Measurements from ENCODE around the gene RPP30. TPM values are rescaled to one million over a fixed set of nuclear protein-coding genes. Genes with fewer than 3 reads are reported as not detected.

RPP30 gene
- total RNA-seq (2014; rRNA removed; shearing (Covaris generic); ENCODE audit: low replicate concordance): 18.9 and 23.3 TPM in 2 replicates

GRCh38 chr10:90871766-90872647 lies at the start of gene RPP30:
RPP30 (plus strand) TSS chr10:90871974; CDS start chr10:90871987, 13 bp downstream.
- peak within 1 kb of the TSS; percentile 87 for H3K9ac ChIP-seq (ENCODE audit: low read length)
- no peaks in the 10 kb centered on the region for H3K9me3 ChIP-seq (ENCODE audit: low read length)
- peak within 1 kb of the TSS; percentile 91 for H3K4me3 ChIP-seq (ENCODE audit: low read length)
- H3K9me2 ChIP-seq (replicated peaks; ENCODE audit: insufficient read depth, low read length): no peaks in the 10 kb centered on the region
- peaks cover 36% of the 10 kb centered on the region for H3K79me2 ChIP-seq (ENCODE audit: low read length)
- H3K27ac ChIP-seq (ENCODE audit: low read length): no peak within 1 kb of the TSS
- H2AFZ ChIP-seq (ENCODE audit: low read length): peak within 1 kb of the TSS; percentile 95
- DNase-seq: peak; percentile 86
- no peaks in the 10 kb centered on the region for H4K20me1 ChIP-seq (ENCODE audit: insufficient read depth, low read depth, low read length)
- peak within 1 kb of the TSS; percentile 75 for H3K4me2 ChIP-seq (ENCODE audit: low read depth, low read length, poor library complexity, severe bottlenecking)
- H3K27me3 ChIP-seq (ENCODE audit: low read length): no peaks in the 10 kb centered on the region
- H3K4me1 ChIP-seq (ENCODE audit: low read length): peaks cover 24% of the 10 kb centered on the region
- no peaks in the 10 kb centered on the region; the same call in 1 of the 2 replicates for H3K36me3 ChIP-seq (ENCODE audit: insufficient read depth, low read length)

DNA sequence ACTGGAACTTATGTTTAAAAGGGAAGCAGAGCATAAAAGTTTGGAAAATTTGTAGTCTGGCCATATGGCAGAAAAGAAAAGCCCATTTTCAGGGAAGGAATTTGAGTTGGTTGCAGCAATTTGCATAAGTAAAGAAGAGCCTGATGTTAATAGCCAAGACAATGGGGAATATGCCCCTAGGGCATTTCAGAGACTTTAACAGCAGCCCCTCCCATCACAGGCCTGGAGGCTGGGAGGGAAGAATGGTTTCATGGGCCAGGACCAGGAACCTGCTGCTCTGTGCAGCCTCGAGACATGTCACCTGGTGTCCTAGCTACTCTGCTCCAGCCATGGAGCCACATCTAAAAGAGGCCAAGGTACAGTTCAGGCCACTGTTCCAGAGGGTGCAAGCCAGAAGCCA lies 49.3 kb upstream of the RPP30 start:
- no peak for DNase-seq
- Histone ChIP-seq H3K4me2 (ENCODE audit: low read depth, low read length, poor library complexity, severe bottlenecking) (no peak overlapping the region), H3K4me3 (ENCODE audit: low read length) (no peak overlapping the region), H3K9me2 (replicated peaks; ENCODE audit: insufficient read depth, low read length) (no peaks in the 10 kb centered on the region), H3K9ac (ENCODE audit: low read length) (no peak overlapping the region), H4K20me1 (ENCODE audit: insufficient read depth, low read depth, low read length) (no peaks in the 10 kb centered on the region), H3K9me3 (ENCODE audit: low read length) (no peaks in the 10 kb centered on the region), H3K36me3 (ENCODE audit: insufficient read depth, low read length) (no peaks in the 10 kb centered on the region), H3K79me2 (ENCODE audit: low read length) (no peaks in the 10 kb centered on the region), H2AFZ (ENCODE audit: low read length) (no peak overlapping the region), H3K4me1 (ENCODE audit: low read length) (no peaks in the 10 kb centered on the region), H3K27ac (ENCODE audit: low read length) (no peak overlapping the region), H3K27me3 (ENCODE audit: low read length) (no peaks in the 10 kb centered on the region)

DNA sequence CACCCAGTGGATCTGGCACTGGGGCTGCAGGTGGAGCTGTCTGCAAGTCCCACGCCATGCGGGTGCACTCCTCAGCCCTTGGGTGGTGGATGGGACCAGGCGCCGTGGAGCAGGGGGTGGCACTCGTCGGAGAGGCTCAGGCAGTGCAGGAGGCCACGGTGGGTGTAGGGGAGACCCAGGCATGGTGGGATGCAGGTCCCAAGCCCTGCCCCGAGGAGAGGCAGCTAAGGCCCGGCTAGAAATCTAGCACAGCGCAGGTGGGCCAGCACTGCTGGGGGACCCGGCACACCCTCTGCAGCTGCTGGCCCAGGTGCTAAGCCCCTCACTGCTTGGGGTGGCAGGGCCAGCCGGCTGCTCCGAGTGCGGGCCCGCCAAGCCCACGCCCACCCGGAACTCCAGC lies 39.7 kb upstream of the RPP30 start:
- H3K36me3 ChIP-seq (ENCODE audit: insufficient read depth, low read length): no peaks in the 10 kb centered on the region
- H3K9ac ChIP-seq (ENCODE audit: low read length): no peak overlapping the region
- H3K79me2 ChIP-seq (ENCODE audit: low read length): no peaks in the 10 kb centered on the region
- no peaks in the 10 kb centered on the region for H3K27me3 ChIP-seq (ENCODE audit: low read length)
- no peak overlapping the region for H3K4me2 ChIP-seq (ENCODE audit: low read depth, low read length, poor library complexity, severe bottlenecking)
- H3K4me3 ChIP-seq (ENCODE audit: low read length): no peak overlapping the region
- no peaks in the 10 kb centered on the region for H3K4me1 ChIP-seq (ENCODE audit: low read length)
- no peaks in the 10 kb centered on the region for H3K9me2 ChIP-seq (replicated peaks; ENCODE audit: insufficient read depth, low read length)
- H3K27ac ChIP-seq (ENCODE audit: low read length): no peak overlapping the region
- H3K9me3 ChIP-seq (ENCODE audit: low read length): no peaks in the 10 kb centered on the region
- DNase-seq: no peak
- no peak overlapping the region for H2AFZ ChIP-seq (ENCODE audit: low read length)
- H4K20me1 ChIP-seq (ENCODE audit: insufficient read depth, low read depth, low read length): no peaks in the 10 kb centered on the region

- Histone ChIP-seq H3K4me2 (ENCODE audit: low read depth, low read length, poor library complexity, severe bottlenecking) (no peak overlapping the region), H3K9ac (ENCODE audit: low read length) (no peak overlapping the region), H3K4me1 (ENCODE audit: low read length) (no peaks in the 10 kb centered on the region), H3K36me3 (ENCODE audit: insufficient read depth, low read length) (no peaks in the 10 kb centered on the region), H3K9me2 (replicated peaks; ENCODE audit: insufficient read depth, low read length) (no peaks in the 10 kb centered on the region), H3K27me3 (ENCODE audit: low read length) (no peaks in the 10 kb centered on the region), H4K20me1 (ENCODE audit: insufficient read depth, low read depth, low read length) (no peaks in the 10 kb centered on the region), H3K9me3 (ENCODE audit: low read length) (no peaks in the 10 kb centered on the region), H3K4me3 (ENCODE audit: low read length) (no peak overlapping the region), H2AFZ (ENCODE audit: low read length) (no peak overlapping the region), H3K79me2 (ENCODE audit: low read length) (no peaks in the 10 kb centered on the region), H3K27ac (ENCODE audit: low read length) (no peak overlapping the region)
- DNase-seq: no peak
Observed at GRCh38 chr10:90834326-90834725, 37.4 kb upstream of the RPP30 start.

DNA sequence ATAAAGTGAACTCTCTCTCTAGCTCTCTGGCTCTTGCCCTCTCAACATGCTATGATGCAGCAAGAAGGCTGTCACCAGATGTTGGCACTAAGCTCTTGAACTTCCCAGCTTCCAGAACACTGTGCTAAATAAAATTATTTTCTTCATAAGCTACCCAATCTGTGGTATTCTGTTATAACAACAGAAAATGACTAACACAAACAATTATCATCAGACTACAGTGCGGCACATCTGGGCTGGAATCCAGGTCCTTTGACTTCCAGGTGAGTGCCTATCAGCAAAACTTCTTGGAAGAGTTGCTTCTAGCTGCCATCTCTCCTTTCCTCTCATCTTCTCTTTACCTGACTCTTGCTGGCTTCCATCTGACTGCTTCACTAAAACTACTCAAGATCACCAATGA lies 34.3 kb upstream of the RPP30 start:
- Histone ChIP-seq H3K9me2 (replicated peaks; ENCODE audit: insufficient read depth, low read length) (no peaks in the 10 kb centered on the region), H3K9me3 (ENCODE audit: low read length) (no peaks in the 10 kb centered on the region), H3K4me2 (ENCODE audit: low read depth, low read length, poor library complexity, severe bottlenecking) (no peak overlapping the region), H4K20me1 (ENCODE audit: insufficient read depth, low read depth, low read length) (no peaks in the 10 kb centered on the region), H3K79me2 (ENCODE audit: low read length) (no peaks in the 10 kb centered on the region), H3K27ac (ENCODE audit: low read length) (no peak overlapping the region), H3K27me3 (ENCODE audit: low read length) (no peaks in the 10 kb centered on the region), H3K9ac (ENCODE audit: low read length) (no peak overlapping the region), H3K4me3 (ENCODE audit: low read length) (no peak overlapping the region), H3K36me3 (ENCODE audit: insufficient read depth, low read length) (no peaks in the 10 kb centered on the region), H2AFZ (ENCODE audit: low read length) (no peak overlapping the region), H3K4me1 (ENCODE audit: low read length) (no peaks in the 10 kb centered on the region)
- DNase-seq: no peak

GRCh38 chr10:90842725-90843124 lies 29.0 kb upstream of the RPP30 start:
- Histone ChIP-seq H3K9me3 (ENCODE audit: low read length) (no peaks in the 10 kb centered on the region), H3K79me2 (ENCODE audit: low read length) (no peaks in the 10 kb centered on the region), H3K9ac (ENCODE audit: low read length) (no peak overlapping the region), H3K27ac (ENCODE audit: low read length) (no peak overlapping the region), H3K4me1 (ENCODE audit: low read length) (peaks cover 9% of the 10 kb centered on the region), H2AFZ (ENCODE audit: low read length) (no peak overlapping the region), H3K4me3 (ENCODE audit: low read length) (no peak overlapping the region), H3K27me3 (ENCODE audit: low read length) (no peaks in the 10 kb centered on the region), H4K20me1 (ENCODE audit: insufficient read depth, low read depth, low read length) (no peaks in the 10 kb centered on the region), H3K4me2 (ENCODE audit: low read depth, low read length, poor library complexity, severe bottlenecking) (no peak overlapping the region), H3K9me2 (replicated peaks; ENCODE audit: insufficient read depth, low read length) (no peaks in the 10 kb centered on the region), H3K36me3 (ENCODE audit: insufficient read depth, low read length) (no peaks in the 10 kb centered on the region)
- DNase-seq: peak; percentile 45

GRCh38 chr10:90845726-90846125 lies 26.0 kb upstream of the RPP30 start:
- H3K4me2 ChIP-seq (ENCODE audit: low read depth, low read length, poor library complexity, severe bottlenecking): no peak overlapping the region
- H3K4me1 ChIP-seq (ENCODE audit: low read length): peaks cover 9% of the 10 kb centered on the region
- H3K4me3 ChIP-seq (ENCODE audit: low read length): no peak overlapping the region
- H3K36me3 ChIP-seq (ENCODE audit: insufficient read depth, low read length): no peaks in the 10 kb centered on the region
- no peak overlapping the region for H3K27ac ChIP-seq (ENCODE audit: low read length)
- H4K20me1 ChIP-seq (ENCODE audit: insufficient read depth, low read depth, low read length): no peaks in the 10 kb centered on the region
- DNase-seq: no peak
- H3K9me2 ChIP-seq (replicated peaks; ENCODE audit: insufficient read depth, low read length): no peaks in the 10 kb centered on the region
- H3K9me3 ChIP-seq (ENCODE audit: low read length): no peaks in the 10 kb centered on the region
- H2AFZ ChIP-seq (ENCODE audit: low read length): no peak overlapping the region
- H3K27me3 ChIP-seq (ENCODE audit: low read length): no peaks in the 10 kb centered on the region
- H3K79me2 ChIP-seq (ENCODE audit: low read length): no peaks in the 10 kb centered on the region
- H3K9ac ChIP-seq (ENCODE audit: low read length): no peak overlapping the region

DNA sequence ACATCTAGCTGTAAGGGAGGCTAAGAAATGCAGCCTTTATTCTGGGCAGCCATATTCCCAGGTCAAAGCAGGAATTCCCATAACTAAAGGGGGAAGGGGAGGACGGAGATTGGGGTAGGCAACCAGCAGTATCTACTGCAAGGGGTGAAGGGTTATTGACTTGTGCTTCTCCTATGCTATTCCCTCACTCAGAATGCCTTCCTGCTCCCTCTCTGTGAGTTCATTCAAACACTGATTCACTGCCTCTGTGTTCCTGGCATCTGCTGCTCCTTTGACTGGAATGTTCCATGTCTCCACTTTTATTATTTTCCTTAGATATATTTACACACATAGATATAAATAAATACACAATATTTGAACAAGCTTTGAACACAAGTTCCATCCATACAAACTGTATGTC lies 25.0 kb upstream of the RPP30 start:
- Histone ChIP-seq H3K4me2 (ENCODE audit: low read depth, low read length, poor library complexity, severe bottlenecking) (no peak overlapping the region), H3K4me3 (ENCODE audit: low read length) (no peak overlapping the region), H3K36me3 (ENCODE audit: insufficient read depth, low read length) (no peaks in the 10 kb centered on the region), H3K79me2 (ENCODE audit: low read length) (no peaks in the 10 kb centered on the region), H4K20me1 (ENCODE audit: insufficient read depth, low read depth, low read length) (no peaks in the 10 kb centered on the region), H3K27ac (ENCODE audit: low read length) (no peak overlapping the region), H3K9me2 (replicated peaks; ENCODE audit: insufficient read depth, low read length) (no peaks in the 10 kb centered on the region), H3K27me3 (ENCODE audit: low read length) (no peaks in the 10 kb centered on the region), H3K4me1 (ENCODE audit: low read length) (peaks cover 9% of the 10 kb centered on the region), H3K9me3 (ENCODE audit: low read length) (no peaks in the 10 kb centered on the region), H3K9ac (ENCODE audit: low read length) (no peak overlapping the region), H2AFZ (ENCODE audit: low read length) (no peak overlapping the region)
- DNase-seq: no peak

Data from Karpas-422 (cell line).